Neural progenitor cell (in vitro differentiated cells): ENCODE results near the gene ASZ1.

Experiments
- EZH2 ChIP-seq: fragments of 200-600 bp; sonication (generic); IDR thresholded peaks from 2 replicates; pipeline ENCODE4 v1.6.1; 2017; ENCODE audit warnings: antibody characterized with exemption, mild to moderate bottlenecking, moderate library complexity
- TF ChIP-seq, protein P1 (sequence below): fragments of 200-600 bp; sonication (generic); IDR thresholded peaks from 2 replicates; pipeline ENCODE4 v1.5.1; 2017; ENCODE audit warnings: antibody characterized with exemption, mild to moderate bottlenecking

DNA sequence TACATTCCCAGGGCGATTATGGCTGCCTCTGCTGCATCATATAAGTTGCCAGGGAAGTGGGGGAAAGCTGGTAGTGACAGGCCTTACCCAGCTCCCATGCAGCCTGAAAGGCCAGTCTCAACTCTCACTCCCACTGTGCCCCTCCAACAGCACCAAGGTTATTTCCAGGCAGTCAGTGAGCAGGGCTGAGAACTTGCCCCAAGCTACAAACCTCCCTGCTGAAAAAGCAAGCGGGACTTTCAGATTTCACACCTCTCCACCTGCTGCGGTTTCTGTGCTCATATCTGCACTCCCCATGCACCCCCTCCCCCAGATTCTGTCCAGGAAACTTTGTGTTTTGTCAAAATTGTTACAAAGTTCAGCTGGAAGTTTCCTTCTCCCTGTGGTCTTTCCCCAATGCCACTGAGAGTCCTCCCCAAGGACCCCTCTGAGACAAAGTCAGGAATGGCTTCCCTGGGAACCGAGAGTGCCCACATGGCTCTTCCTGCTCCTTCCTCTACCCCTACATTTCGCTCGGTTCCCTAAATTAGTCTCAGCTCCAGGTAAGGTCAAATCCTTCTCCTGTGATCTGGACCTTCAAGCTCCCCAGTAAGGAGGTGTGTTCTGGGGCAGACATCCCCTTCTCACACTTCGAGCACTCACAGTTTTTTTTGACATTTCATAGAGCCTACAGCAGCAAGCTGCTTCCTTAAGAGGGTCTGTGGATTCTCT lies 79.2 kb downstream of the ASZ1 start:
- TF ChIP-seq, protein P1, sequence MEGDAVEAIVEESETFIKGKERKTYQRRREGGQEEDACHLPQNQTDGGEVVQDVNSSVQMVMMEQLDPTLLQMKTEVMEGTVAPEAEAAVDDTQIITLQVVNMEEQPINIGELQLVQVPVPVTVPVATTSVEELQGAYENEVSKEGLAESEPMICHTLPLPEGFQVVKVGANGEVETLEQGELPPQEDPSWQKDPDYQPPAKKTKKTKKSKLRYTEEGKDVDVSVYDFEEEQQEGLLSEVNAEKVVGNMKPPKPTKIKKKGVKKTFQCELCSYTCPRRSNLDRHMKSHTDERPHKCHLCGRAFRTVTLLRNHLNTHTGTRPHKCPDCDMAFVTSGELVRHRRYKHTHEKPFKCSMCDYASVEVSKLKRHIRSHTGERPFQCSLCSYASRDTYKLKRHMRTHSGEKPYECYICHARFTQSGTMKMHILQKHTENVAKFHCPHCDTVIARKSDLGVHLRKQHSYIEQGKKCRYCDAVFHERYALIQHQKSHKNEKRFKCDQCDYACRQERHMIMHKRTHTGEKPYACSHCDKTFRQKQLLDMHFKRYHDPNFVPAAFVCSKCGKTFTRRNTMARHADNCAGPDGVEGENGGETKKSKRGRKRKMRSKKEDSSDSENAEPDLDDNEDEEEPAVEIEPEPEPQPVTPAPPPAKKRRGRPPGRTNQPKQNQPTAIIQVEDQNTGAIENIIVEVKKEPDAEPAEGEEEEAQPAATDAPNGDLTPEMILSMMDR = no peak
- TF ChIP-seq EZH2 = no peak
